Measurements from ENCODE around the gene PKN2. TPM values are rescaled to one million over a fixed set of nuclear protein-coding genes. Genes with fewer than 3 reads are reported as not detected.

The PKN2 gene
- total RNA-seq, 1 donor from 2014 or later: 23.9 TPM

DNA sequence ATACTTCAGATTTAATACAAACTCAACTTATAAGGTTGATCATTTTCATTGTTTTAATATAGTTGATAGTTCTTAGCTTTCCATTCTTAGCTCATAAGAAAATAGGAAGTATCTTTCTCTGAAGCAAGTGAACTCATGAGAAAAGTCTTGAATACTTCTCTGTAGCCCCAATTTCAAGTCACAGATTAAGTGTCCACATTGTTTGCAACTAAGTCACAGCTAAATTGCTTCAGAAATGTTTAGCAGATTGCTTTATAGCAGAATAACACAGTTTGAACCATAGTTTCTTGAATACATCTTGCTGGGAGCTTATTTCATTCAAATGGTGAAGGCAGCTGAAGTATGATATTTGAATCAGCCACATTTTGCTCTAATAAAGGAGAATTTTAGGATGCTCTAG, 10.6 kb upstream of the PKN2 start:
- H3K4me3 ChIP-seq (ENCODE audit: low read depth, low read length): no peak overlapping the region
- TF ChIP-seq, protein P1, sequence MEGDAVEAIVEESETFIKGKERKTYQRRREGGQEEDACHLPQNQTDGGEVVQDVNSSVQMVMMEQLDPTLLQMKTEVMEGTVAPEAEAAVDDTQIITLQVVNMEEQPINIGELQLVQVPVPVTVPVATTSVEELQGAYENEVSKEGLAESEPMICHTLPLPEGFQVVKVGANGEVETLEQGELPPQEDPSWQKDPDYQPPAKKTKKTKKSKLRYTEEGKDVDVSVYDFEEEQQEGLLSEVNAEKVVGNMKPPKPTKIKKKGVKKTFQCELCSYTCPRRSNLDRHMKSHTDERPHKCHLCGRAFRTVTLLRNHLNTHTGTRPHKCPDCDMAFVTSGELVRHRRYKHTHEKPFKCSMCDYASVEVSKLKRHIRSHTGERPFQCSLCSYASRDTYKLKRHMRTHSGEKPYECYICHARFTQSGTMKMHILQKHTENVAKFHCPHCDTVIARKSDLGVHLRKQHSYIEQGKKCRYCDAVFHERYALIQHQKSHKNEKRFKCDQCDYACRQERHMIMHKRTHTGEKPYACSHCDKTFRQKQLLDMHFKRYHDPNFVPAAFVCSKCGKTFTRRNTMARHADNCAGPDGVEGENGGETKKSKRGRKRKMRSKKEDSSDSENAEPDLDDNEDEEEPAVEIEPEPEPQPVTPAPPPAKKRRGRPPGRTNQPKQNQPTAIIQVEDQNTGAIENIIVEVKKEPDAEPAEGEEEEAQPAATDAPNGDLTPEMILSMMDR (conservative IDR thresholded peaks at IDR 0.05; ENCODE audit: low read depth, low read length): no peak
- DNase-seq (ENCODE audit: low read depth): no peak

- no peak for DNase-seq (ENCODE audit: low read depth)
- no peak overlapping the region for H3K4me3 ChIP-seq (ENCODE audit: low read depth, low read length)
- TF ChIP-seq, protein P1 (conservative IDR thresholded peaks at IDR 0.05; ENCODE audit: low read depth, low read length): no peak
Observed at GRCh38 chr1:88678405-88678804, 5.7 kb upstream of the PKN2 start.

DNA sequence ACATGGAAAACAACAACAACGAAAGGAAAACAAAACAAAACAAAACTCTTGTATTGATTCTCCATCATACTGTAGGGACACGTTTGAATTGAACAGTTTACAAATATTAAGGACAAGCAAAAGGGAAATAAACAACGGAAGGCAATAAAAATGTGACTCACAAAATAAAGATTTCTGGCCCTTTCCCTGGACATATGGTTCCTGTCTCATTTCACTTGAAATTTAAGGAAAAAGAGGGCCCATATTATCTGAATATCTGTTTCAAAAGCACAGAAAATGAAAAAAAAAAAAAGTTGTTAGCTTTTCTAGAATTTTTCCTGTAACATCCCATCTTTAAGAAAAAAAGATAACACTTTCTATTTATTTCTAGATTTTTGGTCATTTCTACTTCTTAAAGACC, 3.6 kb upstream of the PKN2 start:
- H3K4me3 ChIP-seq (ENCODE audit: low read depth, low read length): no peak overlapping the region
- no peak for DNase-seq (ENCODE audit: low read depth)
- TF ChIP-seq, protein P1 (conservative IDR thresholded peaks at IDR 0.05; ENCODE audit: low read depth, low read length): no peak

DNA sequence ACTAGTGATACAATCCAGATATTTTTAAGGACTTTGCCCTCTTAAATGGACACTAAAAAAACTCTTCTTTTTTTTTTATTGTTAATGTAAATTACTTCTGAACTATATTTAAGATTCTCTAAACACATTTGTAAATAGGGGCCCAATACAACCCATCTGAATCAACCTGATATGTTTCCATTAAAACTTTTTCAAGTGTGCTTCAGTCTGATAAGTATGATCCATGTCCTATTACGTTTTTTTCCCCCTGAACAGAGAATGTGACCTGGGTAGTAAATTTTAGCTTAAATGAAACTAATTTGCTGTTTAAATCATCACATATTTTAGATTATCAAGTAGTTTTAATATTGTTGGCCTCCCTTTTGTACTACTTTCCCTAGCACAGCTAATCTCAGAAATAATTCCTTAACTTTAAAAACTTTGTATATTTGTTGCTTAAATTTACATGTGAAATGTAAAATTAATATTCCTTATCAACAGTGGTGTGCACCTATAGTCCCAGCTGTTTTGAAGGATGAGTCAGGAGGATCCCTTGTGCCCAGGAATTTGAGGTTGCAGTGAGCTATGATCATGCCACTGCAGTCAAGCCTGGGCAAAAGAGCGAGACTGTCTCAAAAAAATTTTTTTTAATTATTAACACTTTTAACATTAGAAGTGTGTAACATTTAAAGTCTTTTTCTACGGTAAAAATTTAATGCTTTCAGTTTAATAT, 3.0 kb upstream of the PKN2 start:
- H3K4me3 ChIP-seq (ENCODE audit: low read depth, low read length): no peak overlapping the region
- TF ChIP-seq, protein P1 (conservative IDR thresholded peaks at IDR 0.05; ENCODE audit: low read depth, low read length): no peak
- DNase-seq (ENCODE audit: low read depth): no peak

- no peak for DNase-seq (ENCODE audit: low read depth)
- TF ChIP-seq, protein P1 (conservative IDR thresholded peaks at IDR 0.05; ENCODE audit: low read depth, low read length): peak; percentile 26
- peak overlapping the region; percentile 96 for H3K4me3 ChIP-seq (ENCODE audit: low read depth, low read length)
Observed at GRCh38 chr1:88684482-88685258, 597 bp downstream of the PKN2 start.

GRCh38 chr1:88685259-88685620, 1.2 kb downstream of the PKN2 start:
- H3K4me3 ChIP-seq (ENCODE audit: low read depth, low read length): peak overlapping the region; percentile 96
- TF ChIP-seq, protein P1 (conservative IDR thresholded peaks at IDR 0.05; ENCODE audit: low read depth, low read length): no peak
- no peak for DNase-seq (ENCODE audit: low read depth)

All from epithelial cell of proximal tubule (primary cell).